DND-41 (cell line): ENCODE measurements around the gene HRH1.

Experiments used
- CTCF ChIP-seq: IDR thresholded peaks from 2 replicates; pipeline ENCODE4 v1.5.1; 2012; ENCODE audit warnings: borderline replicate concordance, low read length, moderate library complexity, mild to moderate bottlenecking; ENCODE audit not compliant: poor library complexity, severe bottlenecking; ENCODE audit errors: extremely low read depth
- EZH2 ChIP-seq: IDR thresholded peaks from 3 replicates; pipeline ENCODE4 v1.6.1; 2012; ENCODE audit warnings: borderline replicate concordance, low read depth, mild to moderate bottlenecking, moderate library complexity, low read length, inconsistent platforms; ENCODE audit not compliant: severe bottlenecking

DNA sequence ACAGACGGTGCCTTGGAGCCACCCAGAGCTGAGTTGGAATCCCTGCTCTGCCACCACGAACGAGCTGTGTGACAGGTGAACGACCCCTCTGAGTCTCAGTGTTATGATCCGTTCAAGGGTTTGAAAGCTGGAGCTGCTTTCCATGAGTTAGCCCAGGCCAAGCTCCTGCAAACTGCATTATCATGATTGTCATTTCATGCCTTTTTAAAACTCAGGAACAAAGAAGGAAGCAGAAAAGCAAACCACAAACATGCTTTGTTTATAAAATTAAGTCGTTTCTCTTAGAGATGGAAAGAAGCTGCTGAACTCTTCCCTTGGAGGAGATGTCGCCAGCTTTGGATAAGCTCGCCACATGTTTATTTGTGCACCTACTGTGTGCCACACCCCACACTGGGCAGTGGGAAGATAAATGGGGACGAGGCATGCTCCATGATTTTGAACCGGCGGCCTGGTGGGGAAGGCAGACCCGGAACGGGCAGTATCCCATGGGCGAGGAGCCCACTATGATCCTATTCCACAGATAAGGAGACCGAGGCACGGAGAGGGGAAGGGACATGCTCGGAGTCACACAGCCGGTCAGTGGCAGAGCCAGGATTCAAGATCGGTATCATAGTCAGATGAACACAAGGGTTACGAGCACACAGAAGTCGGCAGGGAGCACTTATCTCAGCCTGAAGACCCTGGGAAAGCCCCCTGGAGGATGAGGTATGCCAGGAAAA lies 15.9 kb downstream of the HRH1 start:
- TF ChIP-seq CTCF (no peak), EZH2 (no peak)
